Stimulated activated naive CD8-positive, alpha-beta T cell treated with anti-CD3 and anti-CD28 coated beads, Interleukin-15, amount 100 ng/mL, for 72 hours (primary cell): ENCODE data around the gene CCT2.

Experiments used
- ATAC-seq: fragments of 150-1000 bp; cut with Tn5 transposase; 2 replicates; pipeline ENCODE4 v1.10.0; 2021; ENCODE audit warnings: mild to moderate bottlenecking, moderate library complexity
- DNase-seq, 2 donors: peaks; one replicate each; pipeline ENCODE4 v3.0.0; 2021 to 2022
- H3K27ac Mint-ChIP-seq, 2 donors: one replicate each; pipeline ENCODE4 v1.8.0; 2022; ENCODE audit warnings: mild to moderate bottlenecking in 2 of 2, mixed read lengths in 2 of 2, moderate library complexity in 2 of 2
- H3K27me3 Mint-ChIP-seq: one replicate; pipeline ENCODE4 v1.8.0; 2022; ENCODE audit warnings: mixed read lengths
- H3K4me1 Mint-ChIP-seq: one replicate; pipeline ENCODE4 v1.8.0; 2022; ENCODE audit warnings: mild to moderate bottlenecking, mixed read lengths
- H3K4me3 Mint-ChIP-seq, 2 donors: one replicate each; pipeline ENCODE4 v1.8.0; 2022; ENCODE audit warnings: mild to moderate bottlenecking in 2 of 2, mixed read lengths in 2 of 2, moderate library complexity in 1 of 2
- H3K9me3 Mint-ChIP-seq, 2 donors: one replicate each; pipeline ENCODE4 v1.8.0; 2022; ENCODE audit warnings: mixed read lengths in 2 of 2

The CCT2 gene

DNA sequence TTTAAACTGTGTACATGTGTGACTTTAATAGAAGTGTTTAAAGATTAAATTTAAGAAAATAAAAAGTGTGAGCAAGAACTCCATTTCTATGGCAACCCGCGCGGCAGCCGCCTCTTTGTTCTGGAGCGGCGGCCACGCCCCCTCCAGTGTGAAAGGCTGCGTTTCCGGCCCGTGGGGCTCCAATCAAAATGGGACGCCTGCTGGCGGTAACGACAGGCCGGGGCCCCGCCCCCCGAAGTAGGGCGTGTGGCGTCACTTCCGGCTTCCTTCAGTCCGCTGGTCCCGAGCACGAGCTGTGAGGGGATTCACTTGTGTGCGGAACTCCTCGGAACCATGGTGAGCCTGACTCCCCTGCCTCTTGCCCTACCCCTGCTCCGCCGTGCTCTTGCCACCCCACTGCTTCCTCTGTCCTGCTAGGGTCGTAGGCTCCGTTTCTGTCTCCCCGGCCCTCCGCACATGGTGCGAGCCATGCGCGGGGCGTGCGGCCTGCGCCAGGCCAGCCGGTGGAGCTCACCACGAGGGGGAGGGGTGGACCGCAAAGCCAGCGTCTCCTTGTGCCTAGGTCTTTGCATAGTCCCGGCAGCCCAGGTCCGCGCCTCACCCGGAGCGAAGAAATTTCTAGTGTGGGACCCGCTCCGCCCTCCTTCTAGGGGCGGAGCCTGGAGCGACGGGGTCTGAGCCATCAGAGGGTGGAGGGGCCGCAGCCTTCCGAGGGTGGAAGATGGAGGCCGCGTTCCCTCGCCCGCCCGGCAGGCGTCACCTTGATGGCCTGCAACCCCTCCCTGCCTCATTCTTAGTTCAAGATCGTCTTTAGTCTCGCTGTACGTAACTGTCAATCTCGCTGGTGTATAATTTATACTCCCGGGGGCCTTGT lies at the start of gene CCT2:
TSS of gene CCT2 (plus strand) at position 271 of the 874 bp plus-strand sequence. CDS start at position 334, 63 bp downstream.
- H3K9me3 Mint-ChIP-seq, result no peaks in the 10 kb centered on the region
- DNase-seq (peak; percentile 93 to 96), ATAC-seq (peak; percentile 95)
- peaks cover 32% of the 10 kb centered on the region for H3K4me1 Mint-ChIP-seq
- no peaks in the 10 kb centered on the region for H3K27me3 Mint-ChIP-seq
- peak within 1 kb of the TSS; percentile 90 to 97 for H3K4me3 Mint-ChIP-seq
- H3K27ac Mint-ChIP-seq, result peak within 1 kb of the TSS; percentile 94 to 100

DNA sequence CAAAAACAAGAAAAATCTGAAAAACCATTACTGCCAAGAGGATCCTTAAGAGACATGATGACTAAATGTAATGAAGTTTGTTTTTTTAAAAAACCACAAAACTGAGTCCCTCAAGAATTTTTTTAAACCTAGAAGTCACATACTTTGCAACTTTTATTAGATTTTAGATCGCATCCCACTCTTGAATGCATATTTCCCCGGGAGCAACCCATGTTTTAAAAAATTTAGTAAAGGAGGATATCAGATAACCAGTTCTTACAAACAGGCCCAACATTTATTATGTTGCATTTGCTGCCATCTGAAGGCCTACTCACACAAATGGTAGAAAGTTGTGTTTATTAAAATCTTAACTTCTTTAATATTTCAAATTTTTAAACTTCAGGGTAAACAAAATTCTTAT lies 44.3 kb upstream of the CCT2 start:
- Mint-ChIP-seq H3K4me1 (no peaks in the 10 kb centered on the region), H3K4me3 (no peak overlapping the region), H3K9me3 (peaks cover 7 to 10% of the 10 kb centered on the region in 2 donors), H3K27ac (no peak overlapping the region), H3K27me3 (no peaks in the 10 kb centered on the region)
- DNase-seq, result no peak
- no peak for ATAC-seq

DNA sequence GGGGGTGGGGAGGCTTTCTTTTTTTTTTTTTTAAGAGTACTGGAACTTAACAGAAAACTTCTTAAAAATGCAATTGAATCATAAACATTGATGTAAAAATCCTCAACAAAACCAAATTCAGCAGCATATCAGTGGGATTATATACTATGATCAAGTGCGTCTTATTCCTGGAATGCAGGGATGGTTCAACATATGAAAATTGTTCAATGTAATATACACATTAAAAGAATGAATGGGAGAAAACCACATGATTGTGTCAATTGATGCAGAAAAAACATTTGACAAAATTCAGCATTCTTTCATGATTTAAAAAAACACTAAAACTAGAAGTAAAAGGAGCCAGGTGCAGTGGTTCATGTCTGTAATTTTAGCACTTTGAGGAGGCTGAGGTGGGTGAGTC lies 41.2 kb upstream of the CCT2 start:
- no peak for ATAC-seq
- no peak overlapping the region for H3K4me3 Mint-ChIP-seq
- no peak overlapping the region for H3K27ac Mint-ChIP-seq
- no peaks in the 10 kb centered on the region for H3K4me1 Mint-ChIP-seq
- peaks cover 7 to 10% of the 10 kb centered on the region in 2 donors for H3K9me3 Mint-ChIP-seq
- no peaks in the 10 kb centered on the region for H3K27me3 Mint-ChIP-seq
- DNase-seq, result no peak

DNA sequence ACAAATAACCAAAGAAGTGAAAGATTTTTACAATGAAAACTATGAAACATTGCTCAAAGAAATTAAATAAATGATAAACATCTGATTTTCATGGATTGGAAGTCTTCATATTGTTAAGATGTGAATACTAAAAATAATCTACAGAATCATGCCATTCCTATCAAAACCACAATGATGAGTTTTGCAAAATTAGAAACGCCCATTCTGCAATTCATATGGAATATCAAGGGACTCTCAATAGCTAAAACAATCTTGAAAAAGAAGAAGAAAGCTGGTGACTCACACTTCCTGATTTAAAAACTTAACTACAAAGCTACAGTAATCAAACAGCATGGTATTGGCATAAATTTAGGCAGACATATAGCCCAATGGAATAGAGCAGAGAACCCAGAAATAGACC lies 40.2 kb upstream of the CCT2 start:
- H3K9me3 Mint-ChIP-seq, result peaks cover 7 to 10% of the 10 kb centered on the region in 2 donors
- H3K4me1 Mint-ChIP-seq, result no peaks in the 10 kb centered on the region
- DNase-seq, result no peak
- no peak overlapping the region for H3K27ac Mint-ChIP-seq
- no peak for ATAC-seq
- H3K4me3 Mint-ChIP-seq, result no peak overlapping the region
- no peaks in the 10 kb centered on the region for H3K27me3 Mint-ChIP-seq

DNA sequence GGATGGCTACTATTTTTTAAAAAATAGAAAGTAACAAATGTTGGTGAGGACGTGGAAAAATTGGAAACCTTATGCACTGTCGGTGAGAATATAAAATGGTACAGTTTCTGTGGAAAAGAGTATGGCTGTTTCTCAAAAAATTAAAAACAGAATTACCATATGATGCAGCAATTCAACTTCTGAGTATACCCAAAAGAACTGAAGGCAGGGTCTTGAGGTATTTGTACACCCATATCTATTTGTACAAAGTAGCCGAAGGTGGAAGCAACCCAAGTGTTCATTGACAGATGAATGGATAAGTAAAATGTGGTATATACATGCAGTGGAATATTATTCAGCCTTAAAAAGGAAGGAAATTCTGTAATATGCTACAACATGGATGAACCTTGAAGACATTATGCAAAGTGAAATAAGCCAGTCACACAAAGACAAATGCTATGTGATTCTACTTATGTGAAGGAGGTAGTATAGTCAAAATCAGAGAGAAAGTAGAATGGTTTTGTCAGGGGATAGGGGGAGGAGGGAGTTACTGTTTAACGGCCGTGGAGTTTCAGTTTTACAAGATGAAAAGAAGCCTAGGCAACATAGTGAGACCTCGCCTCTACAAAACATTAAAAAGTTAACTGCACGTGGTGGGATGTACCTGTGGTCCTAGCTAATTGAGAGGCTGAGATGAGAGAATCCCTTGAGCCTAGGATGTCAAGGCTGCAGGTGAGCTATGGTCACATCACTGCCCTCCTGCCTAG lies 38.4 kb upstream of the CCT2 start:
- ATAC-seq (peak; percentile 76), DNase-seq (no peak)
- Mint-ChIP-seq H3K9me3 (peaks cover 7 to 10% of the 10 kb centered on the region in 2 donors), H3K27ac (no peak overlapping the region), H3K4me3 (no peak overlapping the region), H3K4me1 (no peaks in the 10 kb centered on the region), H3K27me3 (no peaks in the 10 kb centered on the region)

DNA sequence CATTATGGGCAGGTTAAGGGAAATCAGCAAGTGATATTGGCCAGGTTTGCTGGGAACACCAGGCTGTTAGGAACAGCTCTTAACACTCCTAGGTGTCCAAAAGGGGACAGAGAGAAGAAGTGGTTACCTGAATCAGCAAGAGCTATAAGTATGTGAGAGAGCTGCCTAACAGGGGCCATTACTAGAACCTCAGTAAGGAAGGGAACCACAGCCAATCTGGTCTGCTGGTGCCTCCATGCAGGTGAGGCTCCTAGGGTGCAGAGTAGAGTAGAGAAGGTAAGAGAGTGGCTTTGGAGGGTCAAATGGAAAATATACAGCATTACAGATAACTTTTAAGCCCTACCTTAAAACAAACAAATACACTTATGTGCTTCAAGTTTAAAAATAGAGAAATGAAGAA lies 36.6 kb upstream of the CCT2 start:
- H3K27me3 Mint-ChIP-seq, result no peaks in the 10 kb centered on the region
- DNase-seq, result no peak
- no peak overlapping the region for H3K27ac Mint-ChIP-seq
- peaks cover 1 to 3% of the 10 kb centered on the region in 2 donors for H3K9me3 Mint-ChIP-seq
- ATAC-seq, result no peak
- H3K4me3 Mint-ChIP-seq, result no peak overlapping the region
- H3K4me1 Mint-ChIP-seq, result no peaks in the 10 kb centered on the region

DNA sequence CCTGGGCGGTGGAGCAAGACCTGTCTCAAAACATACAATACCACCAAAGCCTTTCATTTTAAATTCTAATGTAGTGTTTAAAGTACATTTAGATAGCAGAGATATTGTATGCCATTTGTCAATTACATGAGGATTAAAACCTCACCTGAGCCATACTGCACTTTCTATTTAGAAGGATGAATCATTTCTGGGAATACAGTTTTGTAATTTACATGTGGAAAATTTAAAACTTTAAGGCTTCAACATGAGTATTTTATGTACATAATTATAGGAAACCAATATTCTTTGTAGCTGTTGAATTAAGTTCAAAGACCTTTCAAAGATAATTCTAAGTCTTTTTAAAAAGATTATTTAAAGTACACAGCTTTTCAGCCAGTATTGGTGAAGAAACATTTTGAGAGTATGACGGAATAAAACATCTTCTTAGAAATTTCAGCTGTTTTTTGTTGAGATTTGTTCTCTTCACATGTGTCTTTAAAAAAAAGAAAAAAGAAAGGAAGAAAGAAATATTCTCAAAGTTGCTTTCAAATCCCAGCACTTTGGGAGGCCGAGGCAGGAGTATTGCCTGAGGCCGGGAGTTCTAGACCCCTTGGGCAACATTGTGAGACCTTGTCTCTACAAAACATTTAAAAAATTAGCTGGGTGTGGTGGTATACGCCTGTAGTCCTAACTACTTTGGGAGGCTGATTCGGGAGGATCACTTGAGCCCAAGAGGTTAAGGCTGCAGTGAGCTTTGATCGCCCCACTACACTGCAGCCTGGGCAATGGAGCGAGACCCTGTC lies 34.5 kb upstream of the CCT2 start:
- H3K4me1 Mint-ChIP-seq, result no peaks in the 10 kb centered on the region
- no peak for ATAC-seq

DNA sequence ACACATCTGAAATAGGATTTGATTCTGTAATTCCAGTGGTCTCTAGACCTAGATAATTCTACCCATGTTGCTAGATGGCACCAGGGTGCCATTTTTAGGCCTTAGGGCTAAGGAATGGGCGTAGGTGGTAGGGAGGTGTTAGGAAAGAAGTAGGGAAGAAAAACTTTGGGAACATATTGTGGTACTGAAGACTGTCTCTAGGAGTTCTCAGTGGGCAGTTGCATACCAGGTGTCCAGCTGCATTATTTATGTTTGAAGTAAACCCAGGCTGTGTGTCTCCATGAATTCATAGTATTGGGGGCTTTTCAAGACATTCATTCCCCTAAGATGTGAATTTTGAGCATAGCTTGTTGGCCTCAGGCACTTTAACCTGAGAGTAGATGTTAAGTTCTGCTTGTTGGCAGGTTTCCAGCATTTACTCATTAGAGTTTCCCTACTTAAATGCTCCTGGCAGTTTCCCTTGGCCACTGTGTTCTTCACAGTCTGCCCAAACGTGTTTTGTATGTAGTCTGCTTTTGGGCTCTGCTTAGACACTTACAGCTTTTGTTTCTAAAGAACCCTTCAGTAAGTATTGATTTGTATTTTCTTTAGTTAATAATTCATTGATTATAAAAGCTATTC lies 31.5 kb upstream of the CCT2 start:
- no peak overlapping the region for H3K27ac Mint-ChIP-seq
- no peak for DNase-seq

More for the DNA sequence above, 34.5 kb upstream of the CCT2 start:
- H3K4me3 Mint-ChIP-seq, result no peak overlapping the region
- H3K27ac Mint-ChIP-seq, result no peak overlapping the region
- H3K27me3 Mint-ChIP-seq, result no peaks in the 10 kb centered on the region
- DNase-seq, result no peak
- H3K9me3 Mint-ChIP-seq, result no peaks in the 10 kb centered on the region

DNA sequence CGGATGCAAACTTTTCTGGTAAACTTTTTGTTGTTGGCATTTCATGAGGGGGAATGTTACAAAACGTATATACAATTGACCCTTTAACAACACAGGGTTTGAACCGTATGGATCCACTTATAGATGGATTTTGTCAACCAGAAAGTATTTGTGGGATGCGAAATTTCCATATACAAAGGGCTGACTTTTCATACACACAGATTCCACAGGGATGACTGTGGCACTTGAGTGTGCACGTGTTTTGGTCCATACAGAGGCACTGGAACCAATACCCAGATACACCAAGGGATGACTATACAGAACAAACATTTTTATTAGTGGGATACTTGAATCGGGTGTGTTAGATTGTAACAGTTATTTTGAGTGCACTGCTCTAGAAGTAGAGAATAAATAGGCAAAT lies 29.8 kb upstream of the CCT2 start:
- H3K27ac Mint-ChIP-seq, result no peak overlapping the region

More for the DNA sequence above, 31.5 kb upstream of the CCT2 start:
- Mint-ChIP-seq H3K27me3 (no peaks in the 10 kb centered on the region), H3K4me1 (no peaks in the 10 kb centered on the region), H3K4me3 (no peak overlapping the region), H3K9me3 (no peaks in the 10 kb centered on the region)
- no peak for ATAC-seq

DNA sequence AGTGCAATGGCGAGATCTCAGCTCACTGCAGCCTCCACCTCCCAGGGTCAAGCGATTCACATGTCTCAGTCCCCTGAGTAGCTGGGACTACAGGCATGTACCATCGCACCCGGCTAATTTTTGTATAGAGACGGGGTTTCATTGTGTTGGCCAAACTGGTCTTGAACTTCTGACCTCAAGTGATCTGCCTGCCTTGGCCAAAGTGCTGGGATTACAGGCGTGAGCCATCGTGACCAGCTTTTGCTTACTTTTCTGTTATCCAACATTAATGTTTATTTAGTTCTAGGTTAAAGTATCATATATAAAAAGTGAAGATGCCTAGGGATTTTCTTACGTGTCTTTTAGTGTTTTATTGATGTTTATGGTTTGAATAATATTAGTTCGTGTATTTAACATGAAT lies 28.9 kb upstream of the CCT2 start:
- Mint-ChIP-seq H3K9me3 (no peaks in the 10 kb centered on the region), H3K27ac (no peak overlapping the region), H3K4me3 (no peak overlapping the region), H3K27me3 (no peaks in the 10 kb centered on the region), H3K4me1 (no peaks in the 10 kb centered on the region)
- ATAC-seq (no peak), DNase-seq (no peak)

More for the DNA sequence above, 29.8 kb upstream of the CCT2 start:
- Mint-ChIP-seq H3K27me3 (no peaks in the 10 kb centered on the region), H3K9me3 (no peaks in the 10 kb centered on the region), H3K4me1 (no peaks in the 10 kb centered on the region), H3K4me3 (no peak overlapping the region)
- DNase-seq, result no peak
- no peak for ATAC-seq

DNA sequence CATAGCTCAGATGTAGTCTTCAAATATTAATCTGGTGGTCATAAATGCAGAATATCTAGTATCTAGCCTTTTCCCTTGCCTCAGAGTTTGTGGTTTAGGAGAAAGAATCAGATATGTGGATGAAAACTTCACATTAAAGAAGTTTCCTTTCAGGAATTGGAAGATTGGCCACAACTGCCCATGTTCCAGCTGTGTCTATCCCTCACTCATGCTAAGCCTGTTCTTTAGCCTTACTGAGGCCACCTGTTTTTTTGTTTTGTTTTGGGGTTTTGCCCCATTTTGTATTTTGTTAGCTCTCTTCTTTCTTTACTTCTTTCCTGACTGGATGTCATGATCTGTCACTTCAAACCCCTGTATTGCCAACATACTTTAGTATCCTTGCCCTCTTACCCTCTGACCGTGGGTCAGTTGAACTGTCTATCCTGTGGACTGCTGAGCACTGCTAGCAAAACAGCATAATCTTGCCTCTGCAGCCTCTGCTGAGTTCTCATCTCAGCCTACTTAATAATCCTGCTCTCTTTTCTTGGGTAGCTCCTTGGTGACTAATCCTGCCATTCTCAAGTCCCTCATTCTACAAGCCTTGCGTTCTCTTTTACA lies 22.0 kb upstream of the CCT2 start:
- H3K27ac Mint-ChIP-seq, result no peak overlapping the region
- ATAC-seq (no peak), DNase-seq (no peak)
- H3K9me3 Mint-ChIP-seq, result no peaks in the 10 kb centered on the region
- H3K27me3 Mint-ChIP-seq, result no peaks in the 10 kb centered on the region
- H3K4me1 Mint-ChIP-seq, result no peaks in the 10 kb centered on the region
- H3K4me3 Mint-ChIP-seq, result no peak overlapping the region

DNA sequence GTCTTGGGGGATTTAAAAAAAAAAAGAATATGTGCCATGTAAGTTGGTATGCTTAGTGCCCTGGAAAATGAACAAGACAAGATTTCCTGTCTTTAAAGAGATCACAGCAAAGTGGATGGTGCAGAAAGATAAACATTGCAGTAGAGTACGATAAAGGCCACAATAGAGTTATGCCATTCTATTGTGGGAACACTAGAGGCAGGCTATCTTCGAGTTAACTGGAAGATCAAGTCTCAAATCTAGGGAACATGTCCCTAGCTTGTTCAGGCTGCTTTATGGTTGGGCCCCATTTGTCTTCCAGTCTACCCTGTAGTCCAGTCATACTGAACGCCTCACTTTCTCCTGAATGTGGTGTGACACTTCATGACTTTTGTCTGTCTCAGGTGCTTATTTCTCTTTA lies 18.7 kb upstream of the CCT2 start:
- Mint-ChIP-seq H3K27me3 (no peaks in the 10 kb centered on the region), H3K4me3 (no peak overlapping the region), H3K9me3 (no peaks in the 10 kb centered on the region), H3K27ac (peak overlapping the region in 1 of 2 donors; percentile 84), H3K4me1 (no peaks in the 10 kb centered on the region)
- DNase-seq, result no peak
- ATAC-seq, result no peak

DNA sequence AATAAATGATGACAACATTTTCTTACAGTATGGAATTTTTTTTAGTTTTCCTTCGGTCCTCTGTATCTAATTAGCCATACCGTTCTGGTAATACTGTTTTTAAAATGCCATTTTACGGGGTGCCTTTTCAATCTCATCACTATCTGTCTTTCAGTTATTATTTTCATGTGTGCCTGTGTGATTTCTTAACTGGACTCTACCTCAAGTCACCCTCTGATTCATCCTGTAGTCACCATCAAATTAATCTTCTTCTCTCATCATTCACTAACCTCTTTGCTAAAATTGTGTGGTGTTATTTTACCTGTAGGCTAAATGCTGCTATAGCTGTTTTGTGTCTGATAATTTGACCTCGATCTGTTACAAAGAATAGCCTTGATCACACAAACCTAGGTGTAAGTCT lies 16.0 kb upstream of the CCT2 start:
- ATAC-seq, result no peak
- peaks cover 6% of the 10 kb centered on the region for H3K4me1 Mint-ChIP-seq
- no peaks in the 10 kb centered on the region for H3K27me3 Mint-ChIP-seq
- H3K27ac Mint-ChIP-seq, result peak overlapping the region in 1 of 2 donors; percentile 8
- no peak overlapping the region for H3K4me3 Mint-ChIP-seq
- no peak for DNase-seq
- H3K9me3 Mint-ChIP-seq, result no peaks in the 10 kb centered on the region

DNA sequence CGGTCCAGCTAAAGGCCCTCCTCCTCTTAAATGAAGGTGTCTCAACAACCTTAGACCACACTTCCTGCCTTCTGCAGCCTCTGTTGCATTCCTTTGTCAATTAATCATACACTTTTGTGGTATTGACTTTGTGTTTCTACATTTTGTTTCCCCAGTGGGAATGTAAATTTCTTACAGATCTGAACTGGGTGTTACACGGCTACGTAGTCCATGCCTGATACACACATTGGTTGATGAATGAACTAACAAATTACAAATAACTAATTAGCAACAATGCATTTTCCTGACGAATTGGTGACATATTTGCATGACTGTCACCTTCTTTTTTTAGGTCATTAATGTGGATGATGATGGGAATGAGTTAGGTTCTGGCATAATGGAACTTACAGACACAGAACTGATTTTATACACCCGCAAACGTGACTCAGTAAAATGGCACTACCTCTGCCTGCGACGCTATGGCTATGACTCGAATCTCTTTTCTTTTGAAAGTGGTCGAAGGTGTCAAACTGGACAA lies 15.2 kb upstream of the CCT2 start:
- no peaks in the 10 kb centered on the region for H3K27me3 Mint-ChIP-seq
- peaks cover 6% of the 10 kb centered on the region for H3K4me1 Mint-ChIP-seq
- ATAC-seq (no peak), DNase-seq (no peak)
- H3K4me3 Mint-ChIP-seq, result no peak overlapping the region
- no peaks in the 10 kb centered on the region for H3K9me3 Mint-ChIP-seq
- no peak overlapping the region for H3K27ac Mint-ChIP-seq
